HG03565 (cell line): Measurements from ENCODE around the gene LRRN4.
"Not testable (repeated sequence)": the region's sequence is repeated elsewhere in the genome, so short reads cannot be mapped to it uniquely, and the experiment has no call there.

ENCODE experiments used
- ATAC-seq: cut with Tn5 transposase; IDR thresholded peaks from one replicate; pipeline ENCODE4 v1.9.1; 2021; ENCODE audit warnings: mild to moderate bottlenecking, moderate library complexity; ENCODE audit not compliant: unreplicated experiment

LRRN4 gene

DNA sequence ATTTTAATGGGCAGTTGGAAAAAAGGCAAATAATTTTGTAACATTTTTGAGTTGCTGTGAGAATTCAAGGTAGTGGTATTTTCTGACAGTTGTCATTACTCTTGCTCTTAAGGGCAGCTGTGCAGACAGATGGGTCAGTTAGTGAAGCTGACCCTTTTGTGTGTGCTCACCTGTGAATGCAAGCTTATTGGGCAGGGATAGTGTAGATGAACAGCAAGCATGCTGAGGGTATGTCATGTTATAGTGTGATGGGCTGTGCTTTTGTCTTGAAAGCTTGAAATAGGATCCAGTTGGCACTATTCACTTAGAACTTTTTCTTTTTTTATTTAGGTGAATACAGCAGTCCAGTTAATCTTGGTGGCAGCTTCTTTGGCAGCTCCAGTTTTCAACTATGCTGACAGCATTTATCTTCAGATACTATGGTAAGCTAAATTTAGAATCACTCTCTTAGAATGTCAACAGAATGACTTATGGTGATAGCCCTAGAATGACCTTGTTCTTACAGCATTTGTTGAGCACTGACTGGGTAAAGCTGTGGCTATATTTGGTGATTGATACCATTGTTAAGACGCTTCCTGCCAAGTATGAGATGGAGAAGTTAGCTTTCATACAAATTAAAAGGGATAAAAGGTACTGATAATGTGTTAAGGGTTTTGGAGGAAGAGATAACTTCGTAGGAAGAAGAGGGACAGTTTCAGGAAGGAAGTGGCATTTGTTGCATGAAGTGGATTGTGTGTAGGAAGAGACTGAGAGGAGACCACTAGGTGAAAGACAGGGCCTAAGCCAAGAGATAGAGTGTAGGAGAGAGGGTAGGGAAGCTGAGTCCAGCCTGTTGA is 19.5 kb downstream of the LRRN4 start:
- ATAC-seq, result no peak

- not testable (repeated sequence) for ATAC-seq
Observed at GRCh38 chr20:6032907-6033306, 21.0 kb downstream of the LRRN4 start.

DNA sequence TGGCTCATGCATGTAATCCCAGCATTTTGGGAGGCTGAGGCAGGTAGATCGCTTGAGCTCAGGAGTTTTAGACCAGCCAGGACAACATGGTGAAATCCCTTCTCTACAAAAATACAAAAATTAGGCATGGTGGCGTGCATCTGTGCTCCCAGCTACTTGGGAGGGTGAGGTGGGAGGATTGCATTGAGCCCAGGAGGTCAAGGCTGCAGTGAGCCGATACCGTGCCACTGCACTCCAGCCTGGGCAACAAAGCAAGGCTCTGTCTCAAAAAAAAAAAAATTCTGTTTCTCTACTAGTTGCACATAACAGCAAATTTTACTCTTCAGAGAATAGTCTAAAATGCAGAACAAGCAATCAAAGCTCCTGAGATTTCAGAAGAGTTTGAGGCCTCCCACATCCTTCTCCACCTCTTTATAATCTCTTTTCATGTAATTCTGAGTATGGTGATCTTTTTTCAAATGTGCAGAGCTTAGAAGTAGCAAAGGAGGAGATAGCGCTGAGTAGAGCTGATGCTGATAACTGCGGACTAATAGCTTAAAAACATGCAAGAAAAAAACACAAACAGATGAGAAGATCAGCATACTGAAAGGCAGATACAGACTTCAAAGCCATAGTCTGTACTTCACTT is 23.3 kb downstream of the LRRN4 start:
- ATAC-seq, result no peak

DNA sequence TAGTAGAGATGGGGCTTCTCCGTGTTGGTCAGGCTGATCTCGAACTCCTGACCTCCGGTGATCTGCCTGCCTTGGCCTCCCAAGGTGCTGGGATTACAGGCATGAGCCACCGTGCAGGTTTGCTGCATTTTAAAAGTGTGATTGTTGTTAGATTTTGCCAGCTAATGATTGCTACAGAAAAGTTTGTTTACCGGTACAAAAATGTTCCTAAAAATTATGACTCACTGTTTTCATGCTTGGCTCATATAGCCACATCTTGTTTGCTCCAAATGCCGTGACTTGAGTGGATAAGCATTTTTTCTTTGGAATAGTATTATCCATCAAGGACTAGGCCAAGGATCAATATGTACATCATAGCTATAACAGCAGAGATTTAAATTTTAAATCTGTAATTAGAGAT is 24.3 kb downstream of the LRRN4 start:
- ATAC-seq, result no peak

GRCh38 chr20:6028818-6029217 is 25.0 kb downstream of the LRRN4 start:
- no peak for ATAC-seq

DNA sequence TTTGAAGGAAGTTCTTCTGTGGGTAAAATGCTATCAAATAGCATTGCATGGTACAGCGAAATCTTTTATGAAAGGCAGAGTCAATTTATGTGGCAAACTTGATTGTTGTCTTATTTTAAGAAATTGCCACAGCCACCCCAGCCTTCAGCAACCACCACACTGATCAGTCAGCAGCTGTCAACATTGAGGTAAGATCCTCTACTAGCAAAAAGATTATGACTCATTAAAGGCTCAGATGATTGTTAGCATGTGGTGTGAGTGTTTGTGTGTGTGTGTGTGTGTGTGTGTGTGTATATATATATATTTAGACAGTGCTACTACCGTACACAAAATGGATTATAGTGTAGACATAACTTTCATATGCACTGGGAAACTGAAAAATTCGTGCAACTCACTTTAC is 27.8 kb downstream of the LRRN4 start:
- ATAC-seq, result no peak

DNA sequence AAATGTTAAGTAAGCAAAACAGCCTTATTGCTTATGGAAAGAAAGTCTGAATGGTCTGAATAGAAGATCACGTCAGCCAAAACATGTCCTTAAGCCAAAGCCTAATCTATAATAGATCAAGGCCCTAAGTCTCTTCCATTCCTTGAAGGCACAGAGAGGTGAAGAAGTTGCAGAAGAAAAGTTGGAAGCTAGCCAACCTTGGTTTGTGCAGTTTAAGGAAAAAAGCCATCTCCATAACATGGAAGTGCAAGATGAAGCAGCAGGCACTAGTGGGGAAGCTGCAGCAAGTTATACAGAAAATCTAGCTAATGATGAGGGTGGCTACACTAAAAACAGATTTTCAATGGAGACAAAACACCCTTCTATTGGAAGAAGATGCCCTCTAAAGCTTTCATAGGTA is 29.1 kb downstream of the LRRN4 start:
- ATAC-seq, result no peak

- no peak for ATAC-seq
Observed at GRCh38 chr20:6017880-6018279, 36.0 kb downstream of the LRRN4 start.

- ATAC-seq, result no peak
Observed at GRCh38 chr20:6017467-6017866, 36.4 kb downstream of the LRRN4 start.

GRCh38 chr20:6014957-6015356 is 38.9 kb downstream of the LRRN4 start:
- no peak for ATAC-seq

DNA sequence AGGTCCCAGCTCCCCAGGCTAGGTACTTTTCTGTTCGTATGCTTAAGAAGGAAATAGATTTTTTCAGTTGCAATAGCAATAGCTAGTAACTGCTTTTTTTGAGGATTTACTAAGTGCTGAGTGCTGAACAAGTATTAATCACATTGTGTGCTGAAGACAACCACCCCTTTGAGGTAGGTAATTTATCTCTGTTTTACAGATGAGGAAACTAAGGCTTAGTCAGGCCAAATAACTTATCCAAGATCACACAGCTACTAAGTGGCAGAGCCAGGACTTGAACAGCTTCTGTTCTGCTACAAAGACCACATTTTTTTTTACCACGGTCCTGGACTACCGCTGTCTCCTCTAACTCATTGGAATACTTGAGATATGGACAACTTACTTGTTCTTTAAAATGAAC is 39.8 kb downstream of the LRRN4 start:
- ATAC-seq, result no peak

GRCh38 chr20:6012179-6012578 is 41.7 kb downstream of the LRRN4 start:
- ATAC-seq, result no peak

DNA sequence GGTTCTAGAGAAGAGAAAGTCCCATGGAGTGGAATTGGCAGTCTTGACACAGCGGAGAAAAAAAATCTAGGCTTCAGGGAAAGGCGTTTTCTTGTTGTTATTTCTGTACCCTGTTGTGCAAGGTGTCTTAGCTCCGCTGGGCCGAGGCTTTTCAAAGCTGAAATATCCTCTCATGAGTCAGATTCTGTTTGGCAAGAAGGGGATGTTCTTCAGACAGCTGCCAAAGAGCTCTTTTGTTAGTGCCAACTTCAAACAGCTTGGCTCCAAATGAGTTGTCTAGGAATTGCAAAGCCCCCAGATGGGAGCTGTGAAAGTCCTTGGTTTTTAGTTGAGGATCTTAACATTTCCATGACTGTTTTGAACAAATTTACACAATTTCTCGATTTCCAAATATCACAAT is 45.6 kb downstream of the LRRN4 start:
- no peak for ATAC-seq

- no peak for ATAC-seq
Observed at GRCh38 chr20:6007529-6008103, 46.2 kb downstream of the LRRN4 start.

GRCh38 chr20:6007094-6007528 is 46.7 kb downstream of the LRRN4 start:
- ATAC-seq, result no peak

DNA sequence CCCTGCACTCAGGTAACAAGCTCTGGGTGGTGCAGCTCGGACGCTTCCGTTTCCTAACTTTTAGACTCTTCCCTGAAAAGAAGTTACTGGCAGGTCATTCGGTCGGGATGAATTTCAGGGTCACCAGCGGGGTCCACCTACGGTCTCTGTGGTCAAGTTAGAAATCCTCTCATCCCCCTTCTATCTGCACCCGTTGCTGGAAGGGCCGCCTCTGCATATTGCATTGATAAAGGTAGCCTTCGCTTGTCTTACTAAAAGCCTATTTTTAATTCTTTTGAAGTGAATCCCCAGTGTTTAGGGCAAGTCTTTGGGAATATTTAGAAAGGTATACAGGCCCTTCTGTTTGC is 47.3 kb downstream of the LRRN4 start:
- ATAC-seq, result no peak

DNA sequence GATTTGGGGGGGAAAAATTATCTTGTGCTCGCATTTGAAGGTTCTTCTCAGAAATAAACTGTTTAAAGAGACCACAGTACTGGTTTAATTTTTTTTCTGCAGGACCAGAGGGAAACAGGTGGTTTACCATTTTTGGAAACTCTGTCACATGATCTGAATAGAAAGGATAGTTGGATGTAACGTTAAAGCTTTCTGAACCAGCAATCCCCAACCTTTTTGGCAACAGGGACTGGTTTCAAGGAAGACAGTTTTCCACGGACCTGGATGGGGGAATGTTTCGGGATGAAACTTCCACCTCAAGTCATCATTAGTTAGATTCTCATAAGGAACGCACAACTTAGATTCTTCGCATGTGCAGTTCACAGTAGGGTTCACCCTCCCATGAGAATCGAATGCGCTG is 53.0 kb downstream of the LRRN4 start:
- ATAC-seq, result no peak

GRCh38 chr20:5999783-6000182 is 54.1 kb downstream of the LRRN4 start:
- ATAC-seq, result no peak

DNA sequence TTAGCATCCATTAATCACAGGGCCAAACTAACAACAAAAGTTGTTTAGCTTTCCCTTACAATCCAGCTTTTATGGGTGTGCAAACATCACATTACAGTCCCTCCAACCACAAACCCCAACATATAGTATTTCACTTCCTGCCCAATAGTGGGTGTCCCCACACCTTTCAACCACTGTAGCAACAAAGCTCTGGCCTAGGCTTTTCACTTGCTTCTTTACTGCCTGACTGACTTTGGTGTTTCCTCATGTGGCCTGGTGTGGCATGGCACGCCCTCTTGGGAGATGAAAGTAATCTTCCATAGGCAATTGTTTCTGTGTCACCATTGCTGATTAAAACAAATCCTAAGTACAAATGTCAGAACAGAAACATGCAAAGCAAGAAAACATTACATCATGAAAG is 57.1 kb downstream of the LRRN4 start:
- peak; percentile 98 for ATAC-seq

DNA sequence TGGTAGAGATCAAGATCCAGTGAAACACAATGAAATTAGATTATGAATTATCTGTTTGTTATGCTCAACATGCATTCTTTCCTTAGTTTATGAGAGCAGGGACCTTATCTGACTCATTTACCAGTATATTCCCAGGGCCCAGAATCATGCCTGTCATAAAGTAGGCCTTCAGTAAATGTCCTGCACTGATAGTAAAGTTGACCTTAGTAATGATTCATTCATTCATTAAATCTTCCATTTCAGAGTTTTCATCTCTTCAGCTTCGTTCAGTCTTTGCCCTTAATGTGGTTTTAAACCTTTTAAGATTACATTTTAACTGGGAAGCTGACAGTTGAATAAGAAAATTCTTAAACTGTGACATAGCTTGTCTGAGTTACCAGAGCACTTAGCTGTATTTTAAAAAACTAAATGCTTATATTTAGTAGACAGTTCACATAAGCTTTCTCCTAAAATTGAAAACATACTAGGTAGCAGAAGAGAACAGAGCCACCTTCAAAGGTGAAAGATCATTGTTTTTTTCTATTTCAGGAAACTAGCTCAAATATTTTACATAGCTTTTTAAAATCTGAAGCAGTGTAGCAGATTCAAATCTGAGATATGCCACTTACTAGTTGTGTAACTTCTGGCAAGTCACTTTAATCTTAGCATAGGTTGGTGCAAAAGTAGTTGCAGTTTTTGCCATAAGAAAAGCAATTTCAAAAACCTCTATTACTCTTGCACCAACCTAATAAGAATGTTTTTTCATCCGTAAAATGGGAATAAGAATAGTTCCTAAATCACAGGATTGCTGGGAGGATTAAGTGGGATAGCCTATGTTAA is 62.0 kb downstream of the LRRN4 start:
- ATAC-seq, result no peak

DNA sequence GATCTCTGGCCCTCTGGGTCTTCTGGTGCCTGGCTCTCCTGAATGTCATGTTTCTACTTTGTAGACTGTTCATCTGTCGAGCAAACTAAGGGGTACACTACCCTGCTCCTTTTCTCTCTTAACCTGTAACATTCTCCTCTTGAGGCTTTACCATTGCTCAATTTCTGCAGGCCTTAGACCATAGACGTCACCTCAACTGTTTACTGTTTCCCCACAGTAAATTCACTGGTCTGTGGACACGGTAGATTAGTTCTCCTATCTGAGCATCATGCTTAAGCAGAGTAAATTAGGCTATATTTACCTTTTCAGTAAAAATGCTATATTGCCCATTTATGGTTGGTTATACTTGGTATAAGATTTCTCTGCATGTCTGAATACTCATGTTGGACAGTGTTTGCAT is 62.9 kb downstream of the LRRN4 start:
- no peak for ATAC-seq
